HG03520 (cell line): ENCODE results near the gene ZNF362.
"Not testable (repeated sequence)": the region's sequence is repeated elsewhere in the genome, so short reads cannot be mapped to it uniquely, and the experiment has no call there.

Source experiments
- ATAC-seq: cut with Tn5 transposase; IDR thresholded peaks from one replicate; pipeline ENCODE4 v1.9.1; 2021; ENCODE audit warnings: mild to moderate bottlenecking, moderate library complexity; ENCODE audit not compliant: unreplicated experiment

ZNF362 gene

GRCh38 chr1:33282791-33283190 lies 26.5 kb downstream of the ZNF362 start:
- no peak for ATAC-seq

GRCh38 chr1:33284049-33284448 lies 27.8 kb downstream of the ZNF362 start:
- ATAC-seq: no peak

GRCh38 chr1:33286451-33287185 lies 30.3 kb downstream of the ZNF362 start:
- no peak for ATAC-seq

GRCh38 chr1:33287317-33287716 lies 31.0 kb downstream of the ZNF362 start:
- ATAC-seq: no peak

GRCh38 chr1:33288976-33289857 lies 32.9 kb downstream of the ZNF362 start:
- ATAC-seq: no peak

GRCh38 chr1:33289858-33290154 lies 33.5 kb downstream of the ZNF362 start:
- ATAC-seq: no peak

GRCh38 chr1:33290615-33291014 lies 34.3 kb downstream of the ZNF362 start:
- not testable (repeated sequence) for ATAC-seq

GRCh38 chr1:33292726-33293340 lies 36.5 kb downstream of the ZNF362 start:
- ATAC-seq: no peak

GRCh38 chr1:33294071-33295010 lies 38.0 kb downstream of the ZNF362 start:
- no peak for ATAC-seq

GRCh38 chr1:33295023-33295422 lies 38.7 kb downstream of the ZNF362 start:
- no peak for ATAC-seq

GRCh38 chr1:33295450-33296081 lies 39.3 kb downstream of the ZNF362 start:
- no peak for ATAC-seq

- no peak for ATAC-seq
Observed at GRCh38 chr1:33296082-33296458, 39.8 kb downstream of the ZNF362 start.

GRCh38 chr1:33296824-33297223 lies 40.5 kb downstream of the ZNF362 start:
- no peak for ATAC-seq

- no peak for ATAC-seq
Observed at GRCh38 chr1:33297911-33298622, 41.8 kb downstream of the ZNF362 start.

GRCh38 chr1:33298623-33299277 lies 42.5 kb downstream of the ZNF362 start:
- ATAC-seq: no peak

- ATAC-seq: no peak
Observed at GRCh38 chr1:33299461-33300155, 43.3 kb downstream of the ZNF362 start.

GRCh38 chr1:33300673-33301072 lies 44.4 kb downstream of the ZNF362 start:
- ATAC-seq: no peak

GRCh38 chr1:33301273-33301984 lies 45.1 kb downstream of the ZNF362 start:
- ATAC-seq: no peak
